SJCRH30 (cell line): ENCODE results near the gene PPM1N. TPM values are rescaled to one million over a fixed set of nuclear protein-coding genes. Genes with fewer than 3 reads are reported as not detected.
"Not testable (repeated sequence)": the region's sequence is repeated elsewhere in the genome, so short reads cannot be mapped to it uniquely, and the experiment has no call there.

ENCODE experiments used
- DNase-seq, 2 experiments: peaks; one replicate each; pipeline ENCODE4 v3.0.0-alpha.2; 2015 to 2020
- H3K27ac ChIP-seq: fragments of 250-450 bp; sonication (Bioruptor Pico); 2 replicates; pipeline ENCODE4 v1.5.1; 2020; ENCODE audit warnings: mild to moderate bottlenecking, moderate library complexity
- H3K27me3 ChIP-seq: fragments of 250-450 bp; sonication (Bioruptor Pico); 2 replicates; pipeline ENCODE4 v1.5.1; 2020; ENCODE audit warnings: mild to moderate bottlenecking, moderate library complexity
- H3K36me3 ChIP-seq: fragments of 250-450 bp; sonication (Bioruptor Pico); 2 replicates; pipeline ENCODE4 v1.5.1; 2020; ENCODE audit warnings: mild to moderate bottlenecking, moderate library complexity
- H3K4me1 ChIP-seq: fragments of 250-450 bp; sonication (Bioruptor Pico); 2 replicates; pipeline ENCODE4 v1.5.1; 2020; ENCODE audit warnings: mild to moderate bottlenecking, moderate library complexity
- H3K4me3 ChIP-seq: fragments of 250-450 bp; sonication (Bioruptor Pico); 2 replicates; pipeline ENCODE4 v1.5.1; 2020; ENCODE audit warnings: mild to moderate bottlenecking, moderate library complexity
- H3K9me3 ChIP-seq: fragments of 250-450 bp; sonication (Bioruptor Pico); replicated peaks from 2 replicates; pipeline ENCODE4 v1.5.1; 2020; ENCODE audit warnings: mild to moderate bottlenecking, moderate library complexity
- total RNA-seq: library from RNA; depleted of rRNA; stranded (reverse); fragments of >200 nt; shearing (Covaris generic); gene quantifications from 2 replicates; pipeline ENCODE4 v1.2.3, GENCODE V29; 2014

The PPM1N gene
- total RNA-seq, 1 experiment from 2014 or later = 1.0 TPM

GRCh38 chr19:45506246-45506988 is 8.2 kb downstream of the PPM1N start:
- Histone ChIP-seq H3K4me3 (peak overlapping the region; percentile 86), H3K9me3 (no peaks in the 10 kb centered on the region), H3K4me1 (peaks cover 5% of the 10 kb centered on the region; the same call in 1 of the 2 replicates), H3K27me3 (no peaks in the 10 kb centered on the region), H3K36me3 (no peaks in the 10 kb centered on the region), H3K27ac (peak overlapping the region; percentile 76)
- peak; percentile 94 for DNase-seq

GRCh38 chr19:45506989-45507871 is 9.0 kb downstream of the PPM1N start, which contains the start of gene VASP:
Gene VASP (plus strand): TSS chr19:45507479. CDS start chr19:45507772, 293 bp downstream.
- Histone ChIP-seq H3K4me3 (peak within 1 kb of the TSS; percentile 86), H3K27me3 (no peaks in the 10 kb centered on the region), H3K9me3 (no peaks in the 10 kb centered on the region), H3K4me1 (no peaks in the 10 kb centered on the region), H3K36me3 (no peaks in the 10 kb centered on the region), H3K27ac (peak within 1 kb of the TSS; percentile 76)
- peak; percentile 84 to 87 for DNase-seq

GRCh38 chr19:45507872-45508416 is 9.7 kb downstream of the PPM1N start:
- H3K36me3 ChIP-seq = no peaks in the 10 kb centered on the region
- no peaks in the 10 kb centered on the region for H3K27me3 ChIP-seq
- H3K4me3 ChIP-seq = peak overlapping the region; percentile 86
- no peaks in the 10 kb centered on the region for H3K9me3 ChIP-seq
- H3K4me1 ChIP-seq = no peaks in the 10 kb centered on the region
- DNase-seq = peak in 1 of 2 experiments; percentile 34
- H3K27ac ChIP-seq = peak overlapping the region; percentile 76

GRCh38 chr19:45508417-45508860 is 10.2 kb downstream of the PPM1N start:
- peak; percentile 68 to 77 for DNase-seq
- peak overlapping the region; percentile 76 for H3K27ac ChIP-seq

GRCh38 chr19:45508861-45509691 is 10.8 kb downstream of the PPM1N start:
- Histone ChIP-seq H3K27ac (peak overlapping the region; percentile 76), H3K9me3 (no peaks in the 10 kb centered on the region), H3K4me1 (no peaks in the 10 kb centered on the region), H3K36me3 (no peaks in the 10 kb centered on the region), H3K27me3 (no peaks in the 10 kb centered on the region), H3K4me3 (peak overlapping the region; percentile 86)
- peak; percentile 67 to 73 for DNase-seq

More at GRCh38 chr19:45508417-45508860, 10.2 kb downstream of the PPM1N start:
- H3K9me3 ChIP-seq = no peaks in the 10 kb centered on the region
- H3K4me3 ChIP-seq = peak overlapping the region; percentile 86
- H3K36me3 ChIP-seq = no peaks in the 10 kb centered on the region
- no peaks in the 10 kb centered on the region for H3K4me1 ChIP-seq
- no peaks in the 10 kb centered on the region for H3K27me3 ChIP-seq

- DNase-seq = no peak
- no peaks in the 10 kb centered on the region for H3K36me3 ChIP-seq
- H3K4me1 ChIP-seq = no peaks in the 10 kb centered on the region
- H3K9me3 ChIP-seq = no peaks in the 10 kb centered on the region
- no peak overlapping the region for H3K27ac ChIP-seq
- no peaks in the 10 kb centered on the region for H3K27me3 ChIP-seq
- no peak overlapping the region; the same call in 1 of the 2 replicates for H3K4me3 ChIP-seq
Observed at GRCh38 chr19:45509692-45510015, 11.4 kb downstream of the PPM1N start.

- H3K27me3 ChIP-seq, H3K4me1 ChIP-seq, H3K4me3 ChIP-seq, H3K36me3 ChIP-seq, H3K27ac ChIP-seq, DNase-seq, H3K9me3 ChIP-seq: not testable (repeated sequence)
Observed at GRCh38 chr19:45510352-45510751, 12.1 kb downstream of the PPM1N start.

GRCh38 chr19:45511074-45511473 is 12.8 kb downstream of the PPM1N start:
- Histone ChIP-seq H3K36me3 (no peaks in the 10 kb centered on the region), H3K4me3 (no peak overlapping the region), H3K27ac (no peak overlapping the region), H3K9me3 (no peaks in the 10 kb centered on the region), H3K27me3 (no peaks in the 10 kb centered on the region), H3K4me1 (no peaks in the 10 kb centered on the region)
- DNase-seq = no peak

- H3K27me3 ChIP-seq = no peaks in the 10 kb centered on the region
- no peaks in the 10 kb centered on the region for H3K9me3 ChIP-seq
- no peak overlapping the region for H3K4me3 ChIP-seq
- peaks cover 1% of the 10 kb centered on the region; the same call in 1 of the 2 replicates for H3K36me3 ChIP-seq
- H3K4me1 ChIP-seq = no peaks in the 10 kb centered on the region
- no peak for DNase-seq
- H3K27ac ChIP-seq = no peak overlapping the region
Observed at GRCh38 chr19:45512881-45513483, 14.7 kb downstream of the PPM1N start.

- no peak for DNase-seq
- Histone ChIP-seq H3K36me3 (peaks cover 11% of the 10 kb centered on the region), H3K27ac (no peak overlapping the region)
Observed at GRCh38 chr19:45514376-45515051, 16.3 kb downstream of the PPM1N start.

GRCh38 chr19:45515081-45515624 is 16.9 kb downstream of the PPM1N start:
- no peak for DNase-seq
- Histone ChIP-seq H3K36me3 (peaks cover 15% of the 10 kb centered on the region), H3K4me3 (no peak overlapping the region), H3K27ac (no peak overlapping the region), H3K9me3 (no peaks in the 10 kb centered on the region), H3K27me3 (no peaks in the 10 kb centered on the region), H3K4me1 (no peaks in the 10 kb centered on the region)

More at GRCh38 chr19:45514376-45515051, 16.3 kb downstream of the PPM1N start:
- H3K4me3 ChIP-seq = no peak overlapping the region
- H3K9me3 ChIP-seq = no peaks in the 10 kb centered on the region
- H3K27me3 ChIP-seq = no peaks in the 10 kb centered on the region
- no peaks in the 10 kb centered on the region for H3K4me1 ChIP-seq

- no peaks in the 10 kb centered on the region for H3K4me1 ChIP-seq
- H3K27ac ChIP-seq = no peak overlapping the region
- H3K4me3 ChIP-seq = no peak overlapping the region
- H3K9me3 ChIP-seq = no peaks in the 10 kb centered on the region
- peaks cover 16% of the 10 kb centered on the region for H3K36me3 ChIP-seq
- no peaks in the 10 kb centered on the region for H3K27me3 ChIP-seq
- DNase-seq = no peak
Observed at GRCh38 chr19:45515807-45516401, 17.7 kb downstream of the PPM1N start.

GRCh38 chr19:45517238-45517637 is 19.0 kb downstream of the PPM1N start:
- DNase-seq = no peak
- no peaks in the 10 kb centered on the region for H3K9me3 ChIP-seq
- peaks cover 18% of the 10 kb centered on the region for H3K36me3 ChIP-seq
- no peaks in the 10 kb centered on the region for H3K27me3 ChIP-seq
- H3K4me3 ChIP-seq = no peak overlapping the region
- H3K27ac ChIP-seq = no peak overlapping the region
- no peaks in the 10 kb centered on the region for H3K4me1 ChIP-seq
